GM19193 (cell line): ENCODE results near the gene ARL15.

Experiments
- POLR2A ChIP-seq: IDR thresholded peaks from 4 replicates; pipeline ENCODE4 v1.6.1; 2011; ENCODE audit not compliant: insufficient read depth, insufficient read length; ENCODE audit errors: extremely low read depth

ARL15 gene

GRCh38 chr5:54301849-54302248 lies 8.5 kb downstream of the ARL15 start:
- no peak for TF ChIP-seq POLR2A

- TF ChIP-seq POLR2A: no peak
Measured at GRCh38 chr5:54301220-54301619, 9.2 kb downstream of the ARL15 start.

GRCh38 chr5:54298947-54299346 lies 11.4 kb downstream of the ARL15 start:
- TF ChIP-seq POLR2A: no peak

- no peak for TF ChIP-seq POLR2A
Measured at GRCh38 chr5:54296386-54296785, 14.0 kb downstream of the ARL15 start.

GRCh38 chr5:54295651-54296276 lies 14.6 kb downstream of the ARL15 start:
- no peak for TF ChIP-seq POLR2A

GRCh38 chr5:54294097-54294667 lies 16.2 kb downstream of the ARL15 start:
- no peak for TF ChIP-seq POLR2A

GRCh38 chr5:54292866-54293265 lies 17.5 kb downstream of the ARL15 start:
- no peak for TF ChIP-seq POLR2A

GRCh38 chr5:54291498-54291897 lies 18.9 kb downstream of the ARL15 start:
- no peak for TF ChIP-seq POLR2A

- no peak for TF ChIP-seq POLR2A
Measured at GRCh38 chr5:54289769-54290168, 20.6 kb downstream of the ARL15 start.

GRCh38 chr5:54288568-54289217 lies 21.7 kb downstream of the ARL15 start:
- no peak for TF ChIP-seq POLR2A

- no peak for TF ChIP-seq POLR2A
Measured at GRCh38 chr5:54285686-54286085, 24.7 kb downstream of the ARL15 start.

- TF ChIP-seq POLR2A: no peak
Measured at GRCh38 chr5:54284586-54284985, 25.8 kb downstream of the ARL15 start.

- TF ChIP-seq POLR2A: no peak
Measured at GRCh38 chr5:54282876-54283275, 27.5 kb downstream of the ARL15 start.

- TF ChIP-seq POLR2A: no peak
Measured at GRCh38 chr5:54281960-54282692, 28.2 kb downstream of the ARL15 start.

GRCh38 chr5:54279960-54280359 lies 30.4 kb downstream of the ARL15 start:
- no peak for TF ChIP-seq POLR2A
